HG03045 (cell line): ENCODE measurements around the gene PKDREJ.
"Not testable (repeated sequence)": the region's sequence is repeated elsewhere in the genome, so short reads cannot be mapped to it uniquely, and the experiment has no call there.

Source experiments
- ATAC-seq: cut with Tn5 transposase; IDR thresholded peaks from one replicate; pipeline ENCODE4 v1.9.1; 2021; ENCODE audit warnings: mild to moderate bottlenecking, moderate library complexity; ENCODE audit not compliant: unreplicated experiment

The PKDREJ gene

DNA sequence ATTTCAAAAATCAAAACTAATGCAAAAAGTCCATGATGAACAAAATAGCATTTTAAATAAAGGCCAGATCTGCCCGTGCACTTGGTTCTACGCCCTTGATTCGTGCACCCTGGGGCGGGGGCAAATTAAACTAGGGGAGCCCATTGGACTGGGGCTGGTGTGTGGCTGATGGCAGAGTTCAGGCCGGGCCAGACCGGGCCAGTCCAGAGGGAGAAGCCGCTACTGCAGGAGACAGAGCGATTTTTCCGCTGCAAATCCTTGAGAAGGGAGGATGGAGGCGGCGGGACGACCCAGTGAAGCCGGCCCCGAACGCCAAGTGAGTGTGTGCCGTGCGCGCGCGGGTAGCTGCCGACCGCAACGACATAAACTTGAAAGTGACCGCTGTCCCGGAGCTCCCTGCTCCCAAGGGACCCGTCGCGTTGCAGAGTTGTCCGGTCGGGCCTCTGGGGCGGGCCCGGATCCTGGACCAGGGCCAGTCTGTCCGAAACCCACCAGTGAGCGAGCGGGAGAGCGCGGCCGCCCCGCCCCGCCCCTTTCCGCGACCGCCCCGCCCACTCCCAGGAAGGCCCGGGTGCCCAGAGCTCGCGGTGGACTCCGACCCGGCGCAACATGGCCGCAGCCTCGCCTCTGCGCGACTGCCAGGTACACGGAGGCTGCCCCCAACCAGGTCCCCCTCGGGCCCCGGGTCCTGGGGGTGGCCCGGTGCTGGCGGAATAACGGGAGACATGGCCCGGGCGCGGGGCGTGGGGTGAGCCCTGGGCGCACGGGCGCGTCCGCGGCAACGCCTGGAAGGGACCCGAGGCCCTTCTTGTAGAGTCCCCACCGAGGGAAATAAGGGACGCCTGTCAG lies 4.5 kb upstream of the PKDREJ start, which contains the start of gene TTC38:
TSS of gene TTC38 (plus strand) at position 578 of the 849 bp plus-strand sequence. CDS start at position 610, 32 bp downstream.
- ATAC-seq, result peak; percentile 72

DNA sequence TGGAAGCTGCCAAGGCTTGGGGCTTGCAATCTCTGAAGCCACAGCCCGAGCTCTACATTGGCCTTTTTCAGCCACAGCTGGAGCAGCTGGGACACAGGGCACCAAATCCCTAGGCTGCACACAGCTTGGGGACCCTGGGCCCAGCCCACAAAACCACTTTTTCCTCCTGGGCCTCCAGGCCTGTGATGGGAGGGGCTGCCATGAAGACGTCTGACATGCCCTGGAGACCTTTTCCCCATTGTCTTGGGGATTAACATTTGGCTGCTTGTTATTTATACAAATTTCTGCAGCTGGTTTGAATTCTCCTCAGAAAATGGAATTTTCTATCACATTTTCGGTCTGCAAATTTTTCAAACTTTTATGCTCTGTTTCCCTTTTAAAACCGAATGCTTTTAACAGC lies 2.5 kb upstream of the PKDREJ start:
- ATAC-seq, result not testable (repeated sequence)

DNA sequence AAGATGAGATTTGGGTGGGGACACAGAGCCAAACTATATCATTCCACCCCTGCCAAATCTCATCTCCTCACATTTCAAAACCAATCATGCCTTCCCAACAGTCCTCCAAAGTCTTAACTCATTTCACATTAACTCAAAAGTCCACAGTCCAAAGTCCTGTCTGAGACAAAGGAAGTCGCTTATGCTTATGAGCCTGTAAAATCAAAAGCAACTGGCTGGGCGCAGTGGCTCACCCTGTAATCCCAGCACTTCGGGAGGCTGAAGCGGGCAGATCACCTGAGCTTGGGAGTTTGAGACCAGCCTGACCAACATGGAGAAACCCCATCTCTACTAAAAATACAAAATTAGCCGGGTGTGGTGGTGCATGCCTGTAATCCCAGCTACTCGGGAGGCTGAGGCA lies 1.4 kb upstream of the PKDREJ start:
- ATAC-seq, result not testable (repeated sequence)

DNA sequence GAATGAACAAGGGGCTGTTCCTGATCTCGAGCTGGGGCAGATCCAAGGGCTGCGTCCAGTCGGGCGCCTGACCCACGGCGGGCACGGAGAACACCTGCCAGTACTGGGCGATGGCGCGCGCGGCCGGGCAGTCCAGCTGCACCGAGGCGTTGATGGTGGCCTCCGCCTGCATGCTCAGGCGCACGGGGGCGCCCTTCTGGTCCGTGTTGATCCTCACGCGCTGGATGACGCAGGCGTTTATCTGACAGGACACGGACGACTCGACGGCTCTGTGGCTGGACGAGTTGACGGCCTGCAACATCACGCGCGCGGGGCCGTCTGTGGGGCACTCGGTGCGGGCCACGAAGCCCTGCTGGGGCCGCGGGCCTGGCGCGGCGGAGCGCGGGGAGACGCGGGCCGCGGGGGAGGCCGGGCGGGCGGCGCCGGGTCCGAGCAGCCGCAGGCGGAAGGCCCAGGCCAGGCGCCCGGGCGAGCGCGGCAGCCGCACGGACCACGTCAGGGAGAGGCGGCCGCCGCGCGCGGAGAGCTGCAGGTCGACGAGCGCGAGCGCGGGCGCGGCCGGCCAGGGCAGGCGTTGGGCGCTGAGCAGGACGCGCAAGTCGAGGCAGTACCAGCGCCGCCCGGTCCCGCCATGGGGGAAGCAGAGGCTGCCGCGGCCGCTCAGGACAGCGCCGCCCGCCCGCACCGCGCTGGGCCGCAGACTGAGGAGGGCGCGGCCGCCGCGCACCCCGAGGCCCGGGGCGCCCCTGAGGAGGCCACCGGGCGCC lies 511 bp downstream of the PKDREJ start:
- no peak for ATAC-seq

DNA sequence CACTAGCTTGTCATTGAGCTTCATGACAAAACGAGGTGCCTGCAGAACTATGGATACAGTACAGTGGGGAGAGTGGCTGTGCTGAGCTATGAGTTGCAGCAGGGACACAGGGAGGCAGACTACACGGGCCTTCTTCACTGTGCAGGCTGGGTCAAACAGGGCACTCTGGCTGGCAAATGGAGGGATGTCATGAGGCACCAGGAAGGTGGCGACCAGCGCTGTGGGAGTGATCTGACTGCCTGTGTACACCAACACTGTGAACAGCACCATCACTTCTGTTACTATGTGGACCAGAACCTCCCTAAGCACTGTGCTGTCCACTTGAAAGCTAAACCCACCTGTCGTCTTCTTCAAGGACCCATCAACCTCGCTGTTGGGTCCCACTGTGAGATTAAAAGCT lies 3.1 kb downstream of the PKDREJ start:
- no peak for ATAC-seq

DNA sequence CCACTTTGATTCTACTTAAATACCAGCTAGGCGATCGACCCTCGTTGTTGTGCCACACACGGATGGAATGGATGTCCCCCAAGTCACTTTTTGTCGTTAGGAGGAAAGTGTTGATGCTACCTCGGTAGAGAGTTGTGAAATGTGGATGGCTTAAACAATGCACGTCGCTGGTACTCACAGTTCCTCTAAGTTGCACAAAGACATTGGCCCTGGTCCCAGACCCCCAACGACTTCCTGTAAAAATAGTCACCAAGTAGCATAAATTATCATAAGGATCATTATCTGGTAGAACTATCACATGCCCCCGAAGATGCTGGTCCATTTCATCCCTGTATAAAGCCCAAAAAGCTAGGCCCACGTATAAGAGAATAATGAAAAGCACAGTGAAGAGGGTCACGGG lies 3.8 kb downstream of the PKDREJ start:
- no peak for ATAC-seq

DNA sequence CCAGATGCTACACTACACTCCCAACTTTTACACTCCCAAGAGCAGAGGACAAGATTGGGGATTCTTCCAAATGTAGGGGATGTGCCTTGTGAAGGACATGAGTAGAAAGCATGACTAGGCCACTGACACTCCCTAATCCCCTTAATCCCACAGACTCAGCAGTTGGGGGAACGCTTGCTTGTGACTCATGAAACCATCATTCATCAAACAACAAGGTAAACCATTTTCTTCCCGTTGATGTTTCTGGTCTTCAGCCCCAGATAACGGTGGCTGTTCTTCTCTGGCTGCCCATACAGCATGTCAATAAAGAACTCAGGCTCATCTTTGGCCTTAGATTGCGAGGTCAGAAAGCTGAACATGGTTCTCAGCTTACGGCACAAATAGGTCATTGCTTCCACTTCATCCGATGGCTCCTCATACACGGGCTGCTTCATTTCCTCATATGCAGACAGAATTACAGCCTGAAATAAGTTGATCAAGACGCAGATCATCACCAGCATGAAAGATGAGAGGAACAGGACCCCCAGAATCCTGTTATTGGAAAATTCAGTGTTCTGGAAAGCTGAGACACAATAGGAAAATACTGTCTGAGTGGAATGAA lies 6.7 kb downstream of the PKDREJ start:
- ATAC-seq, result no peak

DNA sequence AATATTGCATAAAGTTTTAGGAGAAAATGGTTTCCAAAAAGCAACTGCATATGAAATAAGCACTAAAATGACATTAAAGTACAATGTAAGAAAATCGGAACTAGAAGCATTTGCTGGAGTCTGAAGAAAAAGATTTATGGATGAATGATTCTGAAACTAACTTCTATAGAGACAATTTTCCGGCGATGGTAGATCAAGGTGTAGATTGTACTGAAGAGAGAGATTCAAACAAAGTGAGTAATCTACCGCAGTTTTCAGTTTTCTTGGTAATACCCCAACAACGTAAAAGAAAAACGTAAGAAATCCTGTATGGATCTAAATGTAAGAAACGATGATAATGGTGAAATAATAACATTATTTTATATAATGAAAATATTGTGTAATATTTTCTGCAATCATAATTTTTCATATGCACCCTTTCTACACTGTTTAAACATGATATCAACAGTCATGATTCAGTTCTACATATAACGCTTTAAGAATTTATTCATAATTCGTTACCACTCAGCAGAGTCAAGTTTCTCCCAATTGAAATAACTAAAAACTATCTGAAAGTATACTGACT lies 11.2 kb downstream of the PKDREJ start:
- ATAC-seq, result no peak

DNA sequence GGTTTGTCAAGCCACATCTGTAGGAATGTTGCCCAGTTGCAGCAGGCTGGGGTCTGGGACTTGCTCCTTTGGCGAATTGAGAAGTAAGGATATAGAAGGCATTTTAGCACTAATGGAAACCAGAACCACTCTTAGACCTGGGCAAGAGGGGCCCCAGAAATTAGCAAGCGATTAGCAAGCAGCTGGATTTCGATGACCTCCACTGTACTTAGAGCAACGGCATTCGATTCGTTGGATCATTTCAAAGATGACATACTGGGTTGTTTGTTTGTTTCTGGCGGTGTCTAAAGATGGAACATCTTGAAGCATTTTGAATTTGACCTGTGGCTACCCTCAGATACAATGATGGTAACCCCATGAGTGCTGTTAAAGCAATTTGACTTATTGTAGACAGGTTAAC lies 11.9 kb downstream of the PKDREJ start:
- ATAC-seq, result no peak

DNA sequence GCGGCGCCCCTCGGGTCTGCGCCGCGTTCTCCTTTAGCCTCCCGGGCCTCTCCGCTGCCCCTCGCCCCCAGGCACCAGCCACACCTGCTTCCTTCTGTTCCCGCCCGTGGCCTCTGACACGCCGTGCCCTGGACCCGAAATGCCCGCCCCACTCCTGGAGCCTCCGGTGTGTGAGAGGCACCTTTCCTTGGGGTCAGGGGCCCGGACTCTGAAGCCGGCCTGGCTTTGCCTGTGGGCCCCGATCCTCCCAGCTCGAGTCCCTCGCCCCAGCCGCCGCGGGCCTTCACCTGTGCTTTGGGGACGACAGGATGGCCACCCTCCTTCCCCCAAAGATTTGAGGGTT lies 12.4 kb downstream of the PKDREJ start:
- peak; percentile 13 for ATAC-seq

DNA sequence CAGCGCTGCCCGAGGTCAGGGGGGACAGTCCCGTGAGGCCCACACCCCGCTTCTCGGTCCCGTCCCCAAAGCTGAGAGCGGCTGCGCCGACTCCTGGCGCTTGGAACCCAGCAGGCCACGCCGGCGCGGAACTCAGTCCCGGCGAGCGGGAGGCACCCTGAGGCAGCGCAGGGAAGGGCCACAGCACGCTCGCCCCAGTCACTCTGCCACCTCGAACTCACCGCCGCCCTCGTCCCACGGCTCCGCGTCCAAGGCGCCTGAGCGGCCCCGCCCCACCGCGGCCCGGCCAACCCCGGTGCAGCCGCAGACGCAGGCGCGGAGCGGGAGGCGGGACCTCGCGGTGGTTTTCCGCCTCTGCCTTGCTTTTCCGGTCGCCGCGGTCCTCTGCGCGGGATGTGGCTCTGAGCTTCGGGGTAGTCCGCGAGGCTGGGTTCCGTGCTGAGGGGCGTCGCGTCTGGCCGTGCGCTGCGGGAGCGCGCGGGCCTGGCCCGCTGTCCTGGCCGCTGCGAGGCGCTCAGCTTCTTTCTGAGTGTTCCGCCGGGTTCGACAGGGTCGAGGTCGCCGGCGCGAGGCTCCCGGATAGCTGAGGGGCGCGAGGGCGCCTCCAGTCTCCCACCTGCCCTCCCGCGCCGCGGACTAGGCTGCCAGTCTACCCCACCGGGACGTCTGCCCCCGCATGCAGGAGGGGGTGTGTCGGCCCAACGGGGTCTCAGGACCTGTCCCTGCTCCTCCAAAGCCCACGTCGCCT lies 12.9 kb downstream of the PKDREJ start, which contains the start of gene CDPF1:
TSS of gene CDPF1 (minus strand) at position 259 of the 748 bp plus-strand sequence. CDS start 2,009 bp downstream, outside the sequence.
- ATAC-seq, result peak; percentile 76

DNA sequence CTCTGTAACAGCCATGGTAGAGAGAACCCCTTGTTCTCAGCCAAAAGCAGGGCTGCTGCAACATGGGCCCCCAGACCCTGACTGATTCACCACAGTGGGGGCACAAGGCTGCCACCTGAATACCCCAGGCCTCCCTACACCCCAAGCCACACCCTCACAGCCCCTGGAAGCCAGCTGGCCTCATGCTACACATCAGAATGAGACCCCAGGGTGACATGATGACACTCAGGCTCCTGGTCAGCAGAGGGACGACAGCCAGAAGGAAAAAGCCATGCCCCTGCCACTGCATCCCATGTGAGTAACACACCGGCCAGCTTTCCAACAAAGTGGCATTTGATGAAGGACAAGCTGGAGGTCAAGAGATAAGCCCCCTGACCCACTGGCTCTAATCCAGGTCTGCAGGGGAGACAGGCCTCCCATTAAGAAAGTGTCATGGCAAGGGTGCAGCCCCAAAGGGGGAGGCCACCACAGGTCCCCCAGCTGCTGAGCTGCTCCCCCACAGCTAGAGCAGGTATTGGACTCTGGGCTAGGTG lies 15.6 kb downstream of the PKDREJ start:
- ATAC-seq, result no peak

DNA sequence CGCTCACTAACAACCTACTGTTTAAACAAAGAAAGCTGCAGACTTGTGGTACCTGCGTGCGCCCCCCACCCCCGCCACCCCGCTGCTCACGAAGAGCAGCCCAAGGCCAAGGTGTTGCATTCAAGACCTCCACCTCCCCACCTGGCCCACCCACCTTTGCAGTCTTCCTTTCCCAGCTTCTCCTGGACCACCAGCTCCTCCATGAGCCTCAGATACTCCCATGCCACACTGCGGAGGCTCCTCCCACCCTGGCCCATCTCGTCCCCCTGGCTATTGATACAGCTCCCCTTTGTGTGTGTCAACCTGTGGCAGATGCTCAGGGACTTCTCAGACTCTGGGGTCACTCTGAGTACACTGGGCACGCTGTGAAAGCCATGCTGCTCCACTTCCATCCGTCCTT lies 17.0 kb downstream of the PKDREJ start:
- ATAC-seq, result no peak

DNA sequence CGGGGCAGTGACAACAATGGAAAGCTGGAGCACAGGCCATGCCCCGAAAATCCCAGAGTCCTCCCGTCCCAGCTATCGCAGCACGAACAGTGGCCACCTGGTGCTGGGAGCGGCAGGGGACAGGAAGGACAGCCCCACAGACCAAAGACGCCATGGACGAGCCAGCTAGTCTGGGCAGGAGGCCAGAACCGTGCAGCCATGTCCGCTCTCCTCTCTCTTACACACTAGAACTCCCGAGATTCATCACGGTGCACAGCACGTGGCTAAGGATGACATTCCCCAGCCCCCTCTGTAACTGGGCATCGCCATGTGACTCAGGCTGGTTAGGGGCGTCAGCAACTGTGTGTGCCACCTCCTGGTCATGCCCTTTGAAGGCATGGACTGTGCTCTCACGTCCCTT lies 17.6 kb downstream of the PKDREJ start:
- ATAC-seq, result no peak

DNA sequence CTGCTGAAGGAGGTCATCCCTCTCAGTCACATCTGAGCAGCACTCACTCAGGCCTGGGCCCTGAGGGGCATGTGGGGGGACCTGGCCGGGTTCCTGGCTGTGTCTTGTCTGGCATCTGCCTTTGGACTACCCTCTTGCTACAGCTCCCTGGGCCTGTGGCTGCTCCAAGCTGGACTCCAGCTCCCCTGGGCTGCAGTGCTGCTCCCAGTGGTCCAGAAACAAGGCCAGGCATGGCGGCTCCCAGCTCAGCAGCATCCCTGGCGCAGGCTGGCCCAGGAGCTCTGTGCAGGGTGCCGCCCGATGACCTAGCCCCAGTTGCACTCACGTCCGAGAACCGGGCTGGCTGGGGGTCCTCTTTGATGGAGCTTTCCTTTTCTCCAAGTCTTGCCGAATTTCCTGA lies 18.4 kb downstream of the PKDREJ start:
- no peak for ATAC-seq

DNA sequence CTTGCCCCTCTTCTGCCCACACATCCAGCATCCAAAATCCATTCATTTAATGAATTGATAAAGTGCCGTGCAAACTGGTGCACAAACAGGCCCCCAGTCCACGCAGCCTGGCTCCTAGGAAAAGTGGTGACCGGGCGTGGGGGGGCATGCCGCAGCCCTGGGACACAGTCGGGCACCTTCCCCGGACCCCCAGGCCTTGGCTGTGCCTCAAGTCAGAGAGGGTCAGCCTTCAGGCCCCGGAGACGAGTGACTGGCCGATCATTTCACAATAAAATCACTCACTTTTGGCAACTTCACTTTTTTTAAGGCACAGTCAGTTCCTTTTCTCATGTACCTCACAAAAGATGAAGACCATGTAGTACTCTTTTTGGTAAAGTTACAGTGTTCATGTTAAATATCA lies 21.1 kb downstream of the PKDREJ start:
- no peak for ATAC-seq

DNA sequence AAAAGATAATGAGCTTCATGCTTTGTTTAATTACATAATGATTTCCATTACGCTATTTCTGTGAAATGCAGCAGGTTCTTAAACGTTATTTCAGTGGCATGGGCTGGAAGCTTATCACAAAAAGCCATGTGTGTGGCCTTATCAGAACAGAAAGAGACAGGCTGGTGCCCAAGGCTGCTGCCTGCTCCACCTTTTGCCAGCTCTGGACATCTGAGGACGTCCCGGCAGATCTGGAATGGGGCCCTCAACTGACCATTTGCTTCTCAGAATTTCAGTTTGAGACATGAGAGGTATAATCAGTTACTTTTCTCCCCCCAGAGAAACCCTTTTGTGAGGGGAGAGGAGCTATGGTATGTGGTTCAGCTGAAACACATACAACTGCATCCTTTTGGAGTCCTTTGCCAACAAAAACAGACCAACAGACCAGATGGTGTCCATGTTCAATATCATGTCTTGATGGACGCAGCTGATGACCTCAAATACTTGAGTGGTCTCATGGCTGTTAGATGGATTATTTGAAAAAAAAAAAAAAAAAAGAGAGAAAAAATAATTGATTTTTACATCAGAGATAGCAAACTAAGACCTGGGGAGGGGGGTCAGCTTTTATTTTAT lies 21.6 kb downstream of the PKDREJ start:
- no peak for ATAC-seq

DNA sequence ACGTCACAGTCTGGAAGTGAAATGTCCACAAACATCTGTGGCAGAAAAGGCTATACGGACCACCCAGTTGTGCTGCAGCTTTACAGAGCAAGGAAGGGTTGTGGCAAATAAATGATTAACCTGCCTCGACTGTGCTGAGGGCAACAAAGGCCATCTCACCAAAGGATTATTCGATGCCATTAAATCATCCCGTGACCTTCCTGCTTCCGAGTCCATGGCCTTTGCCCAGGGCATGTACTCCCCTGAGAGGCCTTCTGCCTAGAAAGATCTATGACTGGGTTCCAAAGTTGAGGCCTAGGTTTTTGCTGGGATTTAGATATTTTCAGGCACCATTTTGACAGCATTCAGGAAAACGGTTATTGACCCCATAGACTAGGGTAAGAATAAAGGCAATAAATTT lies 22.2 kb downstream of the PKDREJ start:
- ATAC-seq, result no peak

DNA sequence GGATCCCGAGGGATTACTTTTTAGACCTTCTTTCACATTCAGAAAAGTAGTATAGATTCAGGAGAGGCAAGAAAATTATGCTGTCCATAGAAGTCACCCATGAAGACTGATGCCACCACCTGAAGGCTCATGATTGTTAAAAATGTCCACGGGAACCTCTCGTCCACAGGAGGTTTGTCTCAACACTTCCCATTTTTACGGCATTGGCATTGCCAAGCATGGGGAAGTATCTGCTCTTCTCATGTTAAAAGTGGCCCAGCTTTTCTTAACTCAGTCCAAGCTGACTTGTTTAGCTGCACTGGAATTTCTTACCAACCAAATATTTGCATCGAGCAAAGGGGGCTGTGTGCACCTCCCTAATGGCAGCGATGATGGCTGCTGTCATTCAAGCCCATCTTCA lies 22.6 kb downstream of the PKDREJ start:
- ATAC-seq, result no peak

DNA sequence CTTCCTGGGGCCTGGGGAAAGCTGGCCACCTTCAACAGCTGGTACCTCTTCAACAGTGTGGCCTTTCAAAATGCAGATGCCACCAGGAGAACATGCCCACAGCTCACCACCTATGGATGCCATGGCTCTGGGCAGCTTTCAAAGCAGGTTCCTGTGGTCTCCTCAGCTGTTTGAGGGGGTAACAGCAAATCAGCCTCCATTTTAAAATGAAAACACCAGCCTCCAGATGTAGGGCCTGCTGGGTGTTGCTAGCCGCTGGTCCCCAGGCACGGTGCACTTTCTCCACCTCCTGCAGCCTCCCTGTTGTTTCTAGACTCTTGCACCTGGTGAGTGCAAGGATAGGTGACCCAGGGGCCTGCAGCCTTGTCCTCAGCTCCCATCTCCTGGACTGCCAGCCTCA lies 23.1 kb downstream of the PKDREJ start:
- ATAC-seq, result no peak
